Measurements from ENCODE around the gene KIF5C.

DNA sequence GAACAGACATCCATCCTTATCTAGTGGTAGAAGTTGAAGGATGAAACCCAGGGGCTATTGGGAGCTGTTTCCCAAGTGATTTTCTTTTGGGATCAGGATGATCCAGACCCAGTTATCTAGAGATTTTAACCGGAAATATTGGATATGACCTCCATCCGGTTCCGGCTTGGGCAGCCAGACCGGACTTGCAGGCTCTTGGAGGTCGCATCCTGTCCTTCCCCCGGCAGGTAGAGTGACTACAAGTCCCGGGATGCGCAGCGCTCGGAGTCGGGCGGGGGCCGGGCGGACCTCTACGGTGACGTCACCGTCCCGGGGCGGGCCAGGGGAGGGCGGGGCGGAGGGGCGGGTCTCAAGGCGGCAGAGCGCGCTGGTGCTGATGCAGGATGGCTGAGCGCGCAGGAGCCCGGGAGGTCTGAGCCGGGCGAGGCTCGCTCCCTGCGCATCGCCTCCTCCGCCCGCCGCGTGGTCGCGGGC, at the start of gene KIF5C:
- TF ChIP-seq CTCF (conservative IDR thresholded peaks at IDR 0.05) (no peak), ZFX (IDR thresholded peaks at IDR 0.05) (no peak)

Measured in C4-2B (cell line).